ENCODE results near the gene GAPDHS.

- no peak for TF ChIP-seq CTCF (IDR thresholded peaks at IDR 0.05)
- no peak for TF ChIP-seq POLR2A (IDR thresholded peaks at IDR 0.05)
- TF ChIP-seq EP300 (IDR thresholded peaks at IDR 0.05), result no peak
These were observed 14.9 kb upstream of the GAPDHS start for GRCh38 chr19:35518313-35518712.
